GM23338 (cell line): ENCODE measurements around the gene IGF2R. TPM values are rescaled to one million over a fixed set of nuclear protein-coding genes. Genes with fewer than 3 reads are reported as not detected.

ENCODE experiments used
- ATAC-seq: fragments of 200-7000 bp; cut with Tn5 transposase; 3 replicates; pipeline ENCODE4 v1.9.1; 2020
- DNase-seq: peaks from one replicate; pipeline ENCODE4 v3.0.0-alpha.2; 2015; ENCODE audit warnings: low spot score
- H2AFZ ChIP-seq: fragments of 200-600 bp; sonication (generic); 2 replicates; pipeline ENCODE4 v1.8.0; 2016; ENCODE audit warnings: antibody characterized with exemption, mild to moderate bottlenecking, moderate library complexity
- H3F3A ChIP-seq: fragments of 200-600 bp; sonication (generic); replicated peaks from 2 replicates; pipeline ENCODE4 v1.8.0; 2017; ENCODE audit warnings: antibody characterized with exemption, mixed run types, low read depth
- H3K27ac ChIP-seq: fragments of 200-600 bp; sonication (generic); 2 replicates; pipeline ENCODE4 v1.6.1; 2016; ENCODE audit warnings: low read depth
- H3K27me3 ChIP-seq: fragments of 200-600 bp; sonication (generic); 2 replicates; pipeline ENCODE4 v1.8.0; 2016; ENCODE audit warnings: mild to moderate bottlenecking, mixed run types, moderate library complexity; ENCODE audit not compliant: insufficient read depth
- H3K36me3 ChIP-seq: fragments of 200-600 bp; sonication (generic); 2 replicates; pipeline ENCODE4 v1.8.0; 2016; ENCODE audit warnings: mild to moderate bottlenecking; ENCODE audit not compliant: insufficient read depth
- H3K4me1 ChIP-seq: fragments of 200-600 bp; sonication (generic); 2 replicates; pipeline ENCODE4 v1.8.0; 2016; ENCODE audit warnings: mild to moderate bottlenecking, moderate library complexity; ENCODE audit not compliant: insufficient read depth
- H3K4me2 ChIP-seq: fragments of 200-600 bp; sonication (generic); 2 replicates; pipeline ENCODE4 v1.7.1; 2017; ENCODE audit warnings: mixed run types
- H3K4me3 ChIP-seq: fragments of 200-600 bp; sonication (generic); 2 replicates; pipeline ENCODE4 v1.6.1; 2016; ENCODE audit warnings: mixed run types
- H3K79me2 ChIP-seq: fragments of 200-600 bp; sonication (generic); replicated peaks from 2 replicates; pipeline ENCODE4 v1.8.0; 2017; ENCODE audit warnings: mild to moderate bottlenecking; ENCODE audit not compliant: insufficient read depth
- H3K9me2 ChIP-seq: fragments of 200-600 bp; sonication (generic); 2 replicates; pipeline ENCODE4 v1.8.0; 2017; ENCODE audit not compliant: insufficient read depth
- H4K20me1 ChIP-seq: fragments of 200-600 bp; sonication (generic); replicated peaks from 2 replicates; pipeline ENCODE4 v1.8.0; 2017; ENCODE audit warnings: mild to moderate bottlenecking; ENCODE audit not compliant: insufficient read depth
- H3K27ac Mint-ChIP-seq: 2 replicates; pipeline ENCODE4 v1.8.0; 2020; ENCODE audit warnings: inconsistent platforms, mild to moderate bottlenecking, moderate library complexity, mixed read lengths
- H3K27me3 Mint-ChIP-seq: 3 replicates; pipeline ENCODE4 v1.8.0; 2022; ENCODE audit warnings: low read depth, mild to moderate bottlenecking, moderate library complexity, mixed read lengths, inconsistent platforms; ENCODE audit not compliant: insufficient read depth, poor library complexity
- H3K36me3 Mint-ChIP-seq: 3 replicates; pipeline ENCODE4 v1.8.0; 2021; ENCODE audit warnings: low read depth, mild to moderate bottlenecking, inconsistent platforms, moderate library complexity, mixed read lengths
- H3K4me1 Mint-ChIP-seq: 3 replicates; pipeline ENCODE4 v1.8.0; 2020; ENCODE audit warnings: mild to moderate bottlenecking, inconsistent platforms, mixed read lengths
- H3K4me3 Mint-ChIP-seq: 3 replicates; pipeline ENCODE4 v1.8.0; 2021; ENCODE audit warnings: moderate library complexity, mild to moderate bottlenecking, inconsistent platforms, mixed read lengths
- H3K9me3 Mint-ChIP-seq: 3 replicates; pipeline ENCODE4 v1.8.0; 2020; ENCODE audit warnings: moderate library complexity, mild to moderate bottlenecking, inconsistent platforms, mixed read lengths
- CREB1 ChIP-seq: fragments of 250-450 bp; sonication (Bioruptor Pico); IDR thresholded peaks from 2 replicates; pipeline ENCODE4 v1.5.0; 2020; ENCODE audit warnings: low read depth, mild to moderate bottlenecking, moderate library complexity
- CTCF ChIP-seq, 2 experiments: fragments of 200-600 bp in 1 of 2; sonication (generic) in 1 of 2; conservative IDR thresholded peaks; 2 replicates each; pipeline versions ENCODE4 v1.5.1 to v1.6.1; 2016 to 2017; ENCODE audit warnings: antibody characterized with exemption in 2 of 2, low read depth in 2 of 2, mild to moderate bottlenecking in 2 of 2, moderate library complexity in 1 of 2
- NANOG ChIP-seq: IDR thresholded peaks from 2 replicates; pipeline ENCODE4 v1.6.1; 2016; ENCODE audit warnings: antibody characterized with exemption, borderline replicate concordance
- STAT1 ChIP-seq: IDR thresholded peaks from one replicate; pipeline ENCODE4 v1.6.1; 2016; ENCODE audit warnings: antibody characterized with exemption; ENCODE audit not compliant: unreplicated experiment
- ZNF114 ChIP-seq: fragments of 250-450 bp; sonication (Bioruptor Pico); IDR thresholded peaks from 2 replicates; pipeline ENCODE4 v1.5.0; 2020; ENCODE audit warnings: mild to moderate bottlenecking, moderate library complexity
- ZNF331 ChIP-seq: fragments of 250-450 bp; sonication (Bioruptor Pico); IDR thresholded peaks from 2 replicates; pipeline ENCODE4 v1.5.0; 2020; ENCODE audit warnings: low read depth, mild to moderate bottlenecking, moderate library complexity
- polyA plus RNA-seq: library from polyadenylated mRNA; unstranded; fragments of >200 nt; fragmentation: Nextera tagmentation; extraction: Ambion mirVana; gene quantifications from 2 replicates; pipeline ENCODE4 v1.2.1, GENCODE V29; 2016
- total RNA-seq: library from RNA; depleted of rRNA; stranded (reverse); fragments of >200 nt; shearing (Covaris generic); gene quantifications from 2 replicates; pipeline ENCODE4 v1.2.3, GENCODE V29; 2014
- TF ChIP-seq, protein P1 (sequence below): IDR thresholded peaks from 2 replicates; pipeline ENCODE4 v1.6.1; 2016; ENCODE audit warnings: antibody characterized with exemption
- TF ChIP-seq, protein P2 (sequence below): IDR thresholded peaks from one replicate; pipeline ENCODE4 v1.6.1; 2018; ENCODE audit warnings: antibody characterized with exemption; ENCODE audit not compliant: unreplicated experiment

Gene IGF2R
- total and polyA plus RNA-seq, 2 experiments from 2014 or later, result 12.5 to 76.4 TPM

DNA sequence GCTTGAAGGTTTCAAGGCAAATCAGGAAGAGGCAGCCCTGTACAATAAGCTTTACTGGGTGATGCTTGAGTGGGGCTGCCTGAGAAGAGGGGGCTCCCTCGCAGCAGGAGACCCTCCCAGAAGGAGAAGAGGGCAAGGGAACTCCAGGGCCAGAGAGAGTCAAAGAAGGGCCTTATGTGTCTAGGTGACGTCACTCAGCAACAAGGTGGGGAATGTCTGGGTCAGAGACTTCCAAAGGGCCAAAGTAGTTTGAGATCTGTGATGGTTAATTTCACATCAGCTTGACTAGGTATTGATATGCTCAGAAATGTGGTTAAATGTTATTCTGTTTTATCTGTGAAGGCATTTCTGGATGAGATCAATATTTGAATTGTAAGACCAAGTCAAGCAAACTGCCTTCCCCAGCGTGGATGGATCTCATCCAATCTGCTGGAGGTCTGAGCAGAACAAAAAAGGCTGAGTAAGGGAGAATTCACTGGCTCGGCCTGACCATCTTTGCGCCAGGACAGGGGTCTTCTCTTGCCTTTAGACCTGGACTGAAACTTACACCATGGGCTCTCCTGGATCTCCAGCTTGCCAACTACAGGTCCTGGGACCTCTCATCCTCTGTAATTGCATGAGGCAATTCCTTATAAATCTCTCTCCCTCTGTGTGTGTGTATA lies 42.2 kb upstream of the IGF2R start:
- Mint-ChIP-seq H3K4me1 (no peaks in the 10 kb centered on the region), H3K27ac (no peak overlapping the region), H3K9me3 (peaks cover 6% of the 10 kb centered on the region; the same call in 2 of the 3 replicates), H3K27me3 (no peaks in the 10 kb centered on the region), H3K36me3 (no peaks in the 10 kb centered on the region; the same call in 2 of the 3 replicates), H3K4me3 (no peak overlapping the region)
- Histone ChIP-seq H2AFZ (no peak overlapping the region), H3K9me2 (no peaks in the 10 kb centered on the region), H3F3A (no peaks in the 10 kb centered on the region), H3K79me2 (no peaks in the 10 kb centered on the region), H3K4me1 (no peaks in the 10 kb centered on the region), H4K20me1 (no peaks in the 10 kb centered on the region), H3K4me2 (no peak overlapping the region), H3K27me3 (no peaks in the 10 kb centered on the region), H3K27ac (no peak overlapping the region), H3K36me3 (no peaks in the 10 kb centered on the region), H3K4me3 (no peak overlapping the region)
- DNase-seq (no peak), ATAC-seq (no peak)
- TF ChIP-seq NANOG, result no peak
- no peak for TF ChIP-seq CTCF (conservative IDR thresholded peaks at IDR 0.05; ENCODE audit: low read depth in 2 of 2)
- TF ChIP-seq ZNF114 (CRISPR knock-in tag), result no peak
- TF ChIP-seq, protein P1, sequence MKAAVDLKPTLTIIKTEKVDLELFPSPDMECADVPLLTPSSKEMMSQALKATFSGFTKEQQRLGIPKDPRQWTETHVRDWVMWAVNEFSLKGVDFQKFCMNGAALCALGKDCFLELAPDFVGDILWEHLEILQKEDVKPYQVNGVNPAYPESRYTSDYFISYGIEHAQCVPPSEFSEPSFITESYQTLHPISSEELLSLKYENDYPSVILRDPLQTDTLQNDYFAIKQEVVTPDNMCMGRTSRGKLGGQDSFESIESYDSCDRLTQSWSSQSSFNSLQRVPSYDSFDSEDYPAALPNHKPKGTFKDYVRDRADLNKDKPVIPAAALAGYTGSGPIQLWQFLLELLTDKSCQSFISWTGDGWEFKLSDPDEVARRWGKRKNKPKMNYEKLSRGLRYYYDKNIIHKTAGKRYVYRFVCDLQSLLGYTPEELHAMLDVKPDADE, result no peak
- TF ChIP-seq ZNF331 (CRISPR knock-in tag), result no peak
- TF ChIP-seq CREB1 (CRISPR knock-in tag), result no peak
- TF ChIP-seq, protein P2, sequence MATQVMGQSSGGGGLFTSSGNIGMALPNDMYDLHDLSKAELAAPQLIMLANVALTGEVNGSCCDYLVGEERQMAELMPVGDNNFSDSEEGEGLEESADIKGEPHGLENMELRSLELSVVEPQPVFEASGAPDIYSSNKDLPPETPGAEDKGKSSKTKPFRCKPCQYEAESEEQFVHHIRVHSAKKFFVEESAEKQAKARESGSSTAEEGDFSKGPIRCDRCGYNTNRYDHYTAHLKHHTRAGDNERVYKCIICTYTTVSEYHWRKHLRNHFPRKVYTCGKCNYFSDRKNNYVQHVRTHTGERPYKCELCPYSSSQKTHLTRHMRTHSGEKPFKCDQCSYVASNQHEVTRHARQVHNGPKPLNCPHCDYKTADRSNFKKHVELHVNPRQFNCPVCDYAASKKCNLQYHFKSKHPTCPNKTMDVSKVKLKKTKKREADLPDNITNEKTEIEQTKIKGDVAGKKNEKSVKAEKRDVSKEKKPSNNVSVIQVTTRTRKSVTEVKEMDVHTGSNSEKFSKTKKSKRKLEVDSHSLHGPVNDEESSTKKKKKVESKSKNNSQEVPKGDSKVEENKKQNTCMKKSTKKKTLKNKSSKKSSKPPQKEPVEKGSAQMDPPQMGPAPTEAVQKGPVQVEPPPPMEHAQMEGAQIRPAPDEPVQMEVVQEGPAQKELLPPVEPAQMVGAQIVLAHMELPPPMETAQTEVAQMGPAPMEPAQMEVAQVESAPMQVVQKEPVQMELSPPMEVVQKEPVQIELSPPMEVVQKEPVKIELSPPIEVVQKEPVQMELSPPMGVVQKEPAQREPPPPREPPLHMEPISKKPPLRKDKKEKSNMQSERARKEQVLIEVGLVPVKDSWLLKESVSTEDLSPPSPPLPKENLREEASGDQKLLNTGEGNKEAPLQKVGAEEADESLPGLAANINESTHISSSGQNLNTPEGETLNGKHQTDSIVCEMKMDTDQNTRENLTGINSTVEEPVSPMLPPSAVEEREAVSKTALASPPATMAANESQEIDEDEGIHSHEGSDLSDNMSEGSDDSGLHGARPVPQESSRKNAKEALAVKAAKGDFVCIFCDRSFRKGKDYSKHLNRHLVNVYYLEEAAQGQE, result no peak
- TF ChIP-seq STAT1, result no peak

GRCh38 chr6:159929819-159930218 lies 39.1 kb upstream of the IGF2R start:
- H2AFZ ChIP-seq, result peak overlapping the region; percentile 43; the same call in 1 of the 2 replicates
- no peak overlapping the region for H3K27ac ChIP-seq
- no peaks in the 10 kb centered on the region for H3K4me1 ChIP-seq
- Mint-ChIP-seq H3K27me3 (no peaks in the 10 kb centered on the region), H3K27ac (no peak overlapping the region), H3K36me3 (no peaks in the 10 kb centered on the region; the same call in 2 of the 3 replicates), H3K9me3 (peaks cover 3% of the 10 kb centered on the region; the same call in 2 of the 3 replicates), H3K4me3 (no peak overlapping the region), H3K4me1 (no peaks in the 10 kb centered on the region)
- H3K36me3 ChIP-seq, result no peaks in the 10 kb centered on the region
- DNase-seq (no peak), ATAC-seq (no peak)
- no peaks in the 10 kb centered on the region for H4K20me1 ChIP-seq
- no peaks in the 10 kb centered on the region for H3K27me3 ChIP-seq
- H3K4me2 ChIP-seq, result no peak overlapping the region
- H3F3A ChIP-seq, result no peaks in the 10 kb centered on the region
- no peaks in the 10 kb centered on the region for H3K79me2 ChIP-seq
- H3K4me3 ChIP-seq, result no peak overlapping the region
- no peaks in the 10 kb centered on the region for H3K9me2 ChIP-seq
- TF ChIP-seq CREB1 (CRISPR knock-in tag), result no peak
- no peak for TF ChIP-seq ZNF114 (CRISPR knock-in tag)
